HAP-1 (cell line): Measurements from ENCODE around the gene SMYD2.
A peak's percentile ranks its signal among the peaks of the same experiment; 100 is the strongest.
"Not testable (repeated sequence)": the region's sequence is repeated elsewhere in the genome, so short reads cannot be mapped to it uniquely, and the experiment has no call there.

Experiments
- DNase-seq, 2 experiments: peaks; one replicate each; pipeline ENCODE4 v3.0.0-alpha.2; 2016 to 2020; ENCODE audit warnings: low spot score in 2 of 2
- H3K27me3 ChIP-seq: fragments of 250-450 bp; sonication (Bioruptor Pico); 2 replicates; pipeline ENCODE4 v1.5.1; 2020; ENCODE audit warnings: low read depth, mild to moderate bottlenecking, moderate library complexity
- H3K36me3 ChIP-seq: fragments of 250-450 bp; sonication (Bioruptor Pico); replicated peaks from 2 replicates; pipeline ENCODE4 v1.5.1; 2020; ENCODE audit warnings: mild to moderate bottlenecking
- H3K4me1 ChIP-seq: fragments of 250-450 bp; sonication (Bioruptor Pico); 2 replicates; pipeline ENCODE4 v1.5.1; 2020; ENCODE audit warnings: mild to moderate bottlenecking
- H3K4me3 ChIP-seq: fragments of 250-450 bp; sonication (Bioruptor Pico); 2 replicates; pipeline ENCODE4 v1.5.1; 2020; ENCODE audit warnings: mild to moderate bottlenecking, moderate library complexity
- H3K9me3 ChIP-seq: fragments of 250-450 bp; sonication (Bioruptor Pico); 2 replicates; pipeline ENCODE4 v1.5.1; 2020; ENCODE audit warnings: mild to moderate bottlenecking, moderate library complexity
- in situ Hi-C: fragments of 300-500 bp; cut with MboI; formaldehyde crosslinking; loops from 3 replicates; pipeline ENCODE4 v1.14.3; 2020; ENCODE audit warnings: low sequenced_read_pairs, inconsistent platforms, mixed read lengths

Gene SMYD2

DNA sequence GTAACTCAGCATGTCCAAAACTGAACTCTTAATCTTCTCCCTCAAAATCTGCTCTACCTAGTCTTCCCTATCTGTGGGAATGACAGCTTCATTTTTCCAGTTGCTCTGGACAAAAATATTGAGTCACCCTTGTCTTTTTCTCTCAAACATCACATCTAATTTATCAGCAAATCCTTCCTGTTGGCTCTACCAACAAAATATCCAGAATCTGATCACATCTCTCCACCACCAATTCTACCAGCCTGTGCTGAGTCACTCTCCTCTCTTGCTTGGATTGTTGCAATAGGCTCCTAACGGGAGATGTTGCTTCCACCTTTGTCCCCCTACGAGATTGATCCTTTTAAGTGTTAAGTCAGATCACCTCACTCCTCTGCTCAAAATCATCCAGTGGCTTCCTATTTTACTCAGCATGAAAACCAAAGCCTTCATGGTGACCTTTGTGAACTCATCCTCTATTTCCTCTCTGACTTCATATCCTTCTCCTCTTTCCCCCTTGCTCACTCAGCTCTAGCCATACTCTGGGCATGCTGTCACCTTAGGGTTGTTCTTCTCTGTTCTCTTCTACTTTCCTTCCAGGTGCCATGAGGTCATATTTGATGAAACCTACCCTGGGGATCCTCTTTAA lies 21.5 kb upstream of the SMYD2 start:
- DNase-seq: no peak
- H3K36me3 ChIP-seq: no peaks in the 10 kb centered on the region
- in situ Hi-C loops: no loop called here

DNA sequence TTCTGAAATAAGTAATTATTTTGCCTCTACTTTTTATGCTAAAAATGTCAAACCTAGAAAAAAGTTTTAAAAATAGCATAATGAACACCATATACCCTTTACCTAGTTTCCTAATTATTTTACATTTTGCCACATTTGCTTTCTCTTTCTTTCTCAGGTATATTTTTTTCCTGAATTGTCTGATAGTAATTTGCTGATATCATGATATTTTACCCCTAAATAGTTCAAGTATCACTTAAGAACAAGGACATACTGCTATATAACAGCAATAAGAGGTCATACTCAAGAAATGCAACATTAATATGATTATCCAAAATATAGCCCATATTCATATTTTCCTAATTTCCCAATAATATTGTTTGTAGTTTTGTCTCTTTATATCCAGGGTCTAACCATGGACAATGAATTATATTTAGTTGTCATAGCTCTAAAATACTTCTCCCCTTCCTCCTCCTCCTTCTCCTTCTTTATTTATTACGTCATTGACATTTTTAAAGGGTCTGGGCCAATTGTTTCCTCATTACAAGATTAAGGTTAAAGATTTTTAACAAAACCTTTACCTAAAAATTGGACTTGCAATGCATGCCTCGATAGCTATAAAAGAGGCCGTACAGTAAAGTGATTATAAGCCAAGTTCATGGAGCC lies 20.3 kb upstream of the SMYD2 start:
- Histone ChIP-seq H3K4me1 (peaks cover 6% of the 10 kb centered on the region; the same call in 1 of the 2 replicates), H3K4me3 (no peak overlapping the region), H3K9me3 (no peaks in the 10 kb centered on the region), H3K27me3 (peaks cover 24% of the 10 kb centered on the region), H3K36me3 (no peaks in the 10 kb centered on the region)
- in situ Hi-C loops: loop anchor here (5.0 kb wide), 1 partner anchor 67 kb away; no protein-coding TSS in a partner anchor
- no peak for DNase-seq

More for the DNA sequence above, 21.5 kb upstream of the SMYD2 start:
- Histone ChIP-seq H3K4me3 (no peak overlapping the region), H3K4me1 (peaks cover 6% of the 10 kb centered on the region; the same call in 1 of the 2 replicates), H3K27me3 (peaks cover 24% of the 10 kb centered on the region), H3K9me3 (no peaks in the 10 kb centered on the region)

DNA sequence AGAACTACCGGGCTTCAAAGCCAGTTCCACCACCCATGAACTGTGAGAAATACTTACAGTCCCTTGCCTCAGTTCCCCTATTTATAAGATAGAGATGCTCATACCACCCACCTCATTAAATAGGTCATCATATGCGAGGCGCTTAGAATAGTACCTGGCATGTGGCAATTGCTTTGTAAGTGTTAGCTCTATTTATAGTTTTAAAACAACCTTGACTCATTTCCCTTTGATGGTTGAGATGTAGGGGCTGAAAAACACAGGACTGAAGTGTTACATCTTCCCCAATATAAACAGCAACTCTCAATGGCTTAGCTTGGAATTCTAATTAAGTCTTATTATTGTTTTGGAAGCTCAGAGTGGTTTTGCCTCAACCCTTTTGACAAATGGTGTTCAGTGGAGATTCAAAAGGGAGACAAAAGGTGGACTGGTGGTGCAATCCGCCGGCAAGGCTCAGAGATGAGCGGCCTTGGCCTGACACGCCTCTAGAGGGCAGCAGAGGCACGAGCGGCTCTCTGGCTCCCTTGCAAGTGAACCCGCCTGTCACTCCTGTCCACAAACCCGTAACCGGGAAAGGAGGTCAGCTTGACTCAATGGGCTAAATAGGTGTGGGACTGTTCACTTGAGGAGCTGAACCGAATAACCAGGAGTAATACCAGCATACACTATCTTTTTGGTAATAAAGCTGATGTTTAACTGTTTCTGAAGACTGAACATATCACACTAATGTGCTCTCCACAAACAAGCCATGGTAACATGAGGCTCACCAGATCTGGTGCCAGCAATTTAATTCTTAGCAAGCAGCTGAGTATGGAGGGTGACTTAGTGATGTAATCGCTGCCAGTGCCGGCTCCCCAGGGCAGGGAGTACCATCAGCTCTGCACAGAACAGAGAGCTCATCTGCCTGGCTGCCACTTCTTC lies 19.5 kb upstream of the SMYD2 start:
- Histone ChIP-seq H3K27me3 (peaks cover 24% of the 10 kb centered on the region), H3K4me3 (no peak overlapping the region), H3K9me3 (no peaks in the 10 kb centered on the region), H3K4me1 (peaks cover 6% of the 10 kb centered on the region; the same call in 1 of the 2 replicates), H3K36me3 (no peaks in the 10 kb centered on the region)
- in situ Hi-C loops: loop anchor here (5.0 kb wide), 1 partner anchor 66 kb away; no protein-coding TSS in a partner anchor
- peak; percentile 68 to 91 for DNase-seq

DNA sequence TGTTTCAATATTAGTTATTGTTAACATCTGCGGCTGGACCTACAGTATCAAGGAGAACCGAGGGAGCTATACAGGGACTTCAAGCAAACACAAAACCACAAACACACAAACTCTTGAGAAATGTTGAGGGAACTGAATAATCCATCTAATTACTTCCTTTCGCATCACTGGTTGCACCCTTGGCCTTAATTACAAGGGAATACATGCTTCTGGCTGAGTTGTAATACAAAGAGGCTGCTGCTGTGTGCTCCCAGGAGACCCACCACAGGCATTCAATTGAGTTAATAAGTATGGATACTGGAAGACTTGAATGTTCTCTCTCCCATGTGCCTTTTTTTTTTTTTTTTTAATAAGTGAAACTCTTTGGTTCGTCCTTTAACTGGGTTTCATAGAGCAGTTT lies 16.8 kb upstream of the SMYD2 start:
- H3K27me3 ChIP-seq: peaks cover 24% of the 10 kb centered on the region
- in situ Hi-C loops: loop anchor here (5.0 kb wide), 1 partner anchor 63 kb away; no protein-coding TSS in a partner anchor

DNA sequence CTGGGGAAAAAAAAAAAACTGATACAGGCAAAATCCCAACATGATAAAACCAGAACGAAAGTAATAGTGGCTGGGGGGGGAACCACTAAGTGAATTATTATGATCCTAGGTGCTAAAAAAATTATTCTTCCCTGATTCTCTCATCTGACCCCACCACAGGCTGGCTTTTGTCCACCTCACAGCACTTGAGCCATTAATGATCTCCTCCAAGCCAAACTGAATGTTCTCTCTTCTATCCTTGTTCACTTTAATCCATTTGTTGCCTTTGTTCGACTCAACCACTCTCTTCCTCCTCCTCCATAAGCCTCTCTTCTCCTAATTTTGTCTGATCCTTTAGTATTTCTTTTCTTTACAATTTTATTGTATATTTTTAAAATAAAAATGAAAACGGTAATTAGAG lies 16.0 kb upstream of the SMYD2 start:
- Histone ChIP-seq H3K4me3 (no peak overlapping the region), H3K36me3 (no peaks in the 10 kb centered on the region)

More for the DNA sequence above, 16.8 kb upstream of the SMYD2 start:
- H3K9me3 ChIP-seq: no peaks in the 10 kb centered on the region
- no peak overlapping the region for H3K4me3 ChIP-seq
- no peaks in the 10 kb centered on the region for H3K36me3 ChIP-seq
- peak in 1 of 2 experiments; percentile 21 for DNase-seq
- peaks cover 6% of the 10 kb centered on the region; the same call in 1 of the 2 replicates for H3K4me1 ChIP-seq

DNA sequence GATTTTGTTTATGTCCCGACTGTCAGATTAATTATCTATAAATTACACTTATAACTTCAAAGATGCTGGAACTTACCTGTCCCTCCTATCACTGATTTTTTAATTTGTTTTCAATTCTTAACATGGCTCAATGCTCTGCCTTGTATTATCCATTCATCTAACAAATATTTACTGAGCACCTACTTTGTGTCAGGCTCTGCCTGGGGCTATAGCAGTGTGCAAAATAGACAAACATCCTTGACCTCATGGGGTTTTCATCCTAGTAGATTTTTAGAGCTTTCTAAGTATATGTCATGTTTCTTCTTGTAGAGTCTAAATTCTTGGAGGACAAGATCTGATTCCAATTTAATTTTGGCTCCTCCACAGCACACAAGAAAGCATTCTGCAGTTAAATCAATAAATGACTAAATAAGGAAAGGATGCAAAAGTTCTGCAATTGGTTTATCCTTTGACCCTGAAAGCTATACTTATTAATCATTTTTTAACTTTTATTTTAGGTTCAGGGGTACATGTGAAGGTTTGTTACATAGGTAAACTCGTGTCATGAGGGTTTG lies 10.8 kb upstream of the SMYD2 start:
- no peak overlapping the region for H3K4me3 ChIP-seq
- H3K4me1 ChIP-seq: no peaks in the 10 kb centered on the region; the same call in 1 of the 2 replicates
- in situ Hi-C loops: no loop called here
- DNase-seq: no peak
- H3K36me3 ChIP-seq: no peaks in the 10 kb centered on the region
- no peaks in the 10 kb centered on the region for H3K9me3 ChIP-seq
- no peaks in the 10 kb centered on the region; the same call in 1 of the 2 replicates for H3K27me3 ChIP-seq

More for the DNA sequence above, 16.0 kb upstream of the SMYD2 start:
- Histone ChIP-seq H3K4me1 (peaks cover 6% of the 10 kb centered on the region; the same call in 1 of the 2 replicates), H3K9me3 (no peaks in the 10 kb centered on the region), H3K27me3 (peaks cover 20% of the 10 kb centered on the region)
- in situ Hi-C loops: loop anchor here (5.0 kb wide), 1 partner anchor 62 kb away; no protein-coding TSS in a partner anchor
- no peak for DNase-seq

DNA sequence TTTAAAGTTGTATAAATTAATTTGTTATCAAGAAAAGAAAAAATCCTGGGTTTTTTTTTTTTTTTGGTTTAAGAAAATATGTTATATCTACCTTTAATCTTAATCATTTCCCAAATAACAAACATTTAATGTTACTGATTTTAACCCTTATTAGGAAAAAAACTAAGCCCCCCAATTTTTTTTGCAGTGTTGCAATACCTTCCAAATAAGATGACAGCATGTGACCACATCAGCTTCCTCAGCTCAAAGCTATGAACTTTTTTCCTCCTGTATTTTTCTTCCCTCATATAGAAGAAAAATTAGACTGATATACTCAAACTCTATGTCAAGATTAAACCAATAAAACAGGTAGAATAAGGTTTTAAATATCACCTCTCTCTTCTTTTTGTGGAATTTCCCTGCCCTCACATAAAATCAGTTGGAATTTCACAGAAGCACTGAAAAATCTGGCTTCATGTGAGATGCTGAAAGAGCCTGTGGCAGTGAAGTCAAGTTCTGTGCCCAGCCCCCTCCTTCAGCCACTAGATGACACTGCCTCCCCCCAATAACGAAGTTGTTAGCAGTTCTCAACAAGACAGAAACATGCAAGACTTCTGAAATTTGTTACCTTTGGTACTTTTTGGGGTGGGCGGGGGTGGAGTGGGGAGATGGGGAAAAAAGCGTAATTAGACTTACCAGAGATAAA lies 9.6 kb upstream of the SMYD2 start:
- no peaks in the 10 kb centered on the region for H3K9me3 ChIP-seq
- H3K36me3 ChIP-seq: no peaks in the 10 kb centered on the region
- no peaks in the 10 kb centered on the region; the same call in 1 of the 2 replicates for H3K4me1 ChIP-seq
- no peaks in the 10 kb centered on the region for H3K27me3 ChIP-seq
- DNase-seq: no peak
- H3K4me3 ChIP-seq: no peak overlapping the region
- in situ Hi-C loops: no loop called here

DNA sequence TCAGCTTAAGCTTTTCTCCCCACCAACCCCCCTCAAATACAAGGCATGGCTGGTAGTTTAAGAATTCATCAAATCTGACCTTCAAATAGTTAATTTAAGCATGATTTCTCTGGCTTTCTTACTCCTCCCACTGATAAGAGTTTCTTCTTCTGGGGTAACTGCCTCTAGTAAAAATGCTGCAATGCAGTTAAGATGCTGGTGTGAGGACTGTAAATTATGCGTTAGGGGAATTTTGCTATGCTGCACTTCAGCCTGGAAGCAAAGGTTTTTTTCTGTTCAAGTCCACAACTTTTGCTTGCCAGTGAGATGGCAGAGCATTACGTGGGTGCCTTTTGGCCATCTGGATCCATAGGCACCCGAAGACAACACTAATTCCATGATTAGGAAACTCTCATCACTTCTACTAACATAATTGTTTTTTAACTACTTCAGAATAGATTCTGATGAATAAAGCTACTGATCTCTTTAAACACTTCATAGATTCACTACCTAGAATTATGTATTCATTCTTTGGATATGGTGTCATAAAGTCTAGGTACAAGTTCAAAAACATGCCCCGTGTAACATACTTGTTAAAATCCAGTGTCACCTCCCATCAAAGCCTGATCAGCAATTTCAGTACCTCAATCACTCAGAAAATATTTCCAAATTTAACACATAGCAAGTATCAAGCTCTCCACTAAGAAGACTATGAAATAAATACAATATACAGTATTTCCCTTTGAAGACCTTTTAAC lies 8.8 kb upstream of the SMYD2 start:
- Histone ChIP-seq H3K4me1 (no peaks in the 10 kb centered on the region; the same call in none of the 2 replicates), H3K36me3 (no peaks in the 10 kb centered on the region), H3K9me3 (no peaks in the 10 kb centered on the region), H3K4me3 (no peak overlapping the region), H3K27me3 (no peaks in the 10 kb centered on the region)
- no peak for DNase-seq
- in situ Hi-C loops: no loop called here

DNA sequence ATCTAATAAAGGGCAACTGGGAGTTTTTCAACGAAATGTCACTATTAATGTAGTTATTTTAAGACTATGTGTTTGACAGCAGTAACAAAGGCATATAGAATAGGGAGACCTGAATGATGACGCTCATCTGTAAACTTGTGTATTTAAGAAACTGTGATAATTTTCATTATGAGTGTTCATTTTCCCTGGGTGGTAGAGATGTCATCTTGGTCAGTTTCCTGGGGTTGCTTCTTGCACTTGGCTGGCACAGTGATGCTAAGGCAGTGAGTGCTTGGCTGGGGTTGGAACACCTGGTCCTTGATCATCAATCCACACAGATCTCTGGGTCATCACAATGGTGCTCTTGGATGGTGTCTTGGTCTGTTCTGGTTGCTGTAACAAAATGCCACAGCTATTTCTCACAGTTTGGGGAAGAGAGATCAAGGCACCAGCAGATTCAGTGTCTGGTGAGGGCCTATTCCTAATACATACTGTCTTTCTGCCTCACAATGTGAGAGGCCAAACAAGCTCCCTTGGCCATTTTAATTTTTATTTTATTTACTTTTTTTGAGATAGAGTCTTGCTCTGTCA lies 7.9 kb upstream of the SMYD2 start:
- Histone ChIP-seq H3K9me3 (no peaks in the 10 kb centered on the region), H3K4me3 (no peak overlapping the region), H3K27me3 (no peaks in the 10 kb centered on the region), H3K36me3 (no peaks in the 10 kb centered on the region), H3K4me1 (peaks cover 7% of the 10 kb centered on the region)
- in situ Hi-C loops: no loop called here
- DNase-seq: no peak

DNA sequence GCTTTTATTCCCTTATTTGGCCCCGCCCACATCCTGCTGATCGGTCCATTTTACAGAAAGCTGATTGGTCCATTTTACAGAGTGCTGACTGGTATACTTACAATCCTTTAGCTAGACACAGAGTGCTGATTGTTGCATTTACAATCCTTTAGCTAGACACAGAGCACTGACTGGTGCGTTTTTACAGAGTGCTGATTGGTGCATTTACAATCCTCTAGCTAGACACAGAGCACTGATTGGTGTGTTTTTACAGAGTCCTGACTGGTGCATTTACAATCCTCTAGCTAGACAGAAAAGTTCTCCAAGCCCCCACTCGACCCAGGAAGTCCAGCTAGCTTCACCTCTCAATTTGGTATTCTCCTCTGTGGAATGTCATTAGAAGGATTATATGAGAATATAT lies 5.3 kb upstream of the SMYD2 start:
- H3K4me1 ChIP-seq: peaks cover 16% of the 10 kb centered on the region
- H3K27me3 ChIP-seq, DNase-seq, H3K9me3 ChIP-seq, H3K4me3 ChIP-seq, in situ Hi-C loops, H3K36me3 ChIP-seq: not testable (repeated sequence)

DNA sequence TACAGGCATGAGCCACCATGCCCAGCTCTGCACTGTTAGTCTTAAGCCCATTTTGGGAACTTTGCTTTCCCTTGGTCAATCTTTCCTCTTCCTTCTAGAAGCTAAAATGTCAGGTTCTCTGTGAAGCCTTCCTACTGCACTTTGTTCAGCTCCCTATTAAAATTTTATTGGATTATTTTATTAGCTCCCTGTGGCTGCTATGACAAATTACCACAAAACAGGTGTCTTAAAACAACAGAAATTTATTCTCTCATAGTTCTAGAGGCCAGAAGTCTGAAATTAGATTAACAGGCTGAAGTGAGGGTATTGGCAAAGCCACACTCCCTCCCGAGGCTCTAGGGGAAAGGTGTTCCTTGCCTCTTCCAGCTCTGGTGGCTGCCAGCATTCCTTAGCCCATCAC lies 4.2 kb upstream of the SMYD2 start:
- no peaks in the 10 kb centered on the region for H3K27me3 ChIP-seq
- no peak for DNase-seq
- in situ Hi-C loops: no loop called here

More for the DNA sequence above, 4.2 kb upstream of the SMYD2 start:
- Histone ChIP-seq H3K36me3 (peaks cover 3% of the 10 kb centered on the region; the same call in 1 of the 2 replicates), H3K4me3 (no peak overlapping the region), H3K4me1 (peaks cover 16% of the 10 kb centered on the region), H3K9me3 (no peaks in the 10 kb centered on the region)
